Liver (tissue), 9 donors: ENCODE data around the gene PCDHA5. TPM values are rescaled to one million over a fixed set of nuclear protein-coding genes. Genes with fewer than 3 reads are reported as not detected.

ENCODE experiments used
- DNase-seq: peaks from one replicate; pipeline ENCODE4 v3.0.0-alpha.2; 2017; ENCODE audit warnings: low spot score
- H3K27ac ChIP-seq, 2 donors: one replicate each; pipeline ENCODE4 v1.7.0; 2013; ENCODE audit warnings: inconsistent platforms in 2 of 2, low read length in 2 of 2, control low read depth in 1 of 2, low read depth in 1 of 2, mild to moderate bottlenecking in 1 of 2
- H3K27me3 ChIP-seq, 4 donors: one replicate each; pipeline versions ENCODE4 v1.6.1 to v1.7.0; 2013; ENCODE audit warnings: low read length in 3 of 4, inconsistent platforms in 1 of 4, mild to moderate bottlenecking in 1 of 4, moderate library complexity in 1 of 4; ENCODE audit not compliant: control insufficient read depth in 4 of 4, insufficient read depth in 4 of 4
- H3K36me3 ChIP-seq, 4 donors: one replicate each; pipeline versions ENCODE4 v1.6.1 to v1.7.0; 2013; ENCODE audit warnings: low read length in 3 of 4, mild to moderate bottlenecking in 3 of 4, low read depth in 1 of 4, moderate library complexity in 1 of 4; ENCODE audit not compliant: control insufficient read depth in 4 of 4, insufficient read depth in 3 of 4
- H3K4me1 ChIP-seq, 4 donors: one replicate each; pipeline versions ENCODE4 v1.6.1 to v1.7.0; 2013; ENCODE audit warnings: low read length in 3 of 4, mild to moderate bottlenecking in 3 of 4, moderate library complexity in 1 of 4; ENCODE audit not compliant: control insufficient read depth in 4 of 4, insufficient read depth in 4 of 4
- H3K4me3 ChIP-seq, 3 donors: one replicate each; pipeline versions ENCODE4 v1.6.1 to v1.7.0; 2013; ENCODE audit warnings: low read length in 3 of 3, control low read depth in 1 of 3, low read depth in 1 of 3, mild to moderate bottlenecking in 1 of 3
- H3K9ac ChIP-seq, 2 donors: one replicate each; pipeline ENCODE4 v1.7.0; 2013; ENCODE audit warnings: low read length in 2 of 2, mild to moderate bottlenecking in 2 of 2, moderate library complexity in 2 of 2, control low read depth in 1 of 2, low read depth in 1 of 2
- H3K9me3 ChIP-seq, 4 donors: one replicate each; pipeline versions ENCODE4 v1.6.1 to v1.7.0; 2013; ENCODE audit warnings: low read length in 3 of 4; ENCODE audit not compliant: control insufficient read depth in 4 of 4
- ATF3 ChIP-seq: IDR thresholded peaks from 2 replicates; pipeline ENCODE4 v1.6.1; 2016; ENCODE audit warnings: antibody characterized with exemption
- CTCF ChIP-seq: fragments of 150-350 bp; IDR thresholded peaks from 2 replicates; pipeline ENCODE4 v1.5.1; 2017; ENCODE audit warnings: improper control_type of control experiment, low read depth, low read length; ENCODE audit not compliant: missing input control
- EGR1 ChIP-seq, 2 donors: IDR thresholded peaks; 2 replicates each; pipeline ENCODE4 v1.6.1; 2016 to 2018; ENCODE audit warnings: antibody characterized with exemption in 2 of 2, low read depth in 2 of 2
- FOXA1 ChIP-seq: IDR thresholded peaks from 2 replicates; pipeline ENCODE4 v1.6.1; 2016; ENCODE audit warnings: antibody characterized with exemption
- FOXA2 ChIP-seq: IDR thresholded peaks from 2 replicates; pipeline ENCODE4 v1.6.1; 2016; ENCODE audit warnings: antibody characterized with exemption
- GABPA ChIP-seq, 2 donors: IDR thresholded peaks in 1 of 2; conservative IDR thresholded peaks in 1 of 2; 2 replicates each; pipeline ENCODE4 v1.6.1; 2016; ENCODE audit warnings: antibody characterized with exemption in 2 of 2, mild to moderate bottlenecking in 1 of 2, moderate library complexity in 1 of 2
- HNF4A ChIP-seq, 2 donors: conservative IDR thresholded peaks; 2 replicates each; pipeline ENCODE4 v1.6.1; 2016; ENCODE audit warnings: antibody characterized with exemption in 2 of 2, mild to moderate bottlenecking in 2 of 2
- HNF4G ChIP-seq: IDR thresholded peaks from 2 replicates; pipeline ENCODE4 v1.6.1; 2016; ENCODE audit warnings: antibody characterized with exemption
- JUND ChIP-seq, 2 donors: IDR thresholded peaks; 2 replicates each; pipeline ENCODE4 v1.6.1; 2016; ENCODE audit warnings: antibody characterized with exemption in 2 of 2
- MAX ChIP-seq: IDR thresholded peaks from 2 replicates; pipeline ENCODE4 v1.6.1; 2016; ENCODE audit warnings: antibody characterized with exemption
- NR2F2 ChIP-seq: IDR thresholded peaks from 2 replicates; pipeline ENCODE4 v1.6.1; 2016; ENCODE audit warnings: antibody characterized with exemption
- RAD21 ChIP-seq, 2 donors: IDR thresholded peaks; 2 replicates each; pipeline ENCODE4 v1.6.1; 2016; ENCODE audit warnings: antibody characterized with exemption in 2 of 2, mild to moderate bottlenecking in 2 of 2
- RXRA ChIP-seq, 2 donors: IDR thresholded peaks; 2 replicates each; pipeline ENCODE4 v1.6.1; 2017 to 2018; ENCODE audit warnings: antibody characterized with exemption in 2 of 2, mild to moderate bottlenecking in 1 of 2
- SP1 ChIP-seq: IDR thresholded peaks from 2 replicates; pipeline ENCODE4 v1.6.1; 2018; ENCODE audit warnings: antibody characterized with exemption, mild to moderate bottlenecking
- TAF1 ChIP-seq: conservative IDR thresholded peaks from 2 replicates; pipeline ENCODE4 v1.6.1; 2016; ENCODE audit warnings: antibody characterized with exemption, mild to moderate bottlenecking
- YY1 ChIP-seq: IDR thresholded peaks from 2 replicates; pipeline ENCODE4 v1.6.1; 2016; ENCODE audit warnings: antibody characterized with exemption, mild to moderate bottlenecking
- ZBTB33 ChIP-seq: IDR thresholded peaks from 2 replicates; pipeline ENCODE4 v1.6.1; 2016; ENCODE audit warnings: antibody characterized with exemption
- WGBS: extraction: QIAGEN DNeasy Blood & Tissue Kit; methylation state at CpG from one replicate; pipeline ENCODE4 v1.1.7; 2013; 5-methylcytosine and 5-hydroxymethylcytosine counted together
- polyA plus RNA-seq, 2 donors: library from polyadenylated mRNA; stranded (reverse) in 1 of 2; unstranded in 1 of 2; fragments of 200-250 nt in 1 of 2; fragments of >200 nt in 1 of 2; fragmentation: Nextera tagmentation in 1 of 2; extraction: Ambion mirVana in 1 of 2; gene quantifications; one replicate each; pipeline versions ENCODE4 v1.2.1 to v1.2.3, GENCODE V29; 2013 to 2015
- total RNA-seq, 2 donors: library from RNA; depleted of rRNA; stranded (reverse); fragments of >200 nt; gene quantifications; one replicate each; pipeline ENCODE4 v1.2.3, GENCODE V29; 2014
- TF ChIP-seq, protein P1 (sequence below): IDR thresholded peaks from 2 replicates; pipeline ENCODE4 v1.6.1; 2016; ENCODE audit warnings: antibody characterized with exemption, mild to moderate bottlenecking
- donor health status: healthy.
- donor health status: healthy.
- donor health status: healthy.
- donor health status: healthy.
- donor health status: healthy.

PCDHA5 gene
- total RNA-seq, result under 1 TPM in 1 of 2 donors, not detected in 1; under 0.01 TPM
- not detected for polyA plus RNA-seq

DNA sequence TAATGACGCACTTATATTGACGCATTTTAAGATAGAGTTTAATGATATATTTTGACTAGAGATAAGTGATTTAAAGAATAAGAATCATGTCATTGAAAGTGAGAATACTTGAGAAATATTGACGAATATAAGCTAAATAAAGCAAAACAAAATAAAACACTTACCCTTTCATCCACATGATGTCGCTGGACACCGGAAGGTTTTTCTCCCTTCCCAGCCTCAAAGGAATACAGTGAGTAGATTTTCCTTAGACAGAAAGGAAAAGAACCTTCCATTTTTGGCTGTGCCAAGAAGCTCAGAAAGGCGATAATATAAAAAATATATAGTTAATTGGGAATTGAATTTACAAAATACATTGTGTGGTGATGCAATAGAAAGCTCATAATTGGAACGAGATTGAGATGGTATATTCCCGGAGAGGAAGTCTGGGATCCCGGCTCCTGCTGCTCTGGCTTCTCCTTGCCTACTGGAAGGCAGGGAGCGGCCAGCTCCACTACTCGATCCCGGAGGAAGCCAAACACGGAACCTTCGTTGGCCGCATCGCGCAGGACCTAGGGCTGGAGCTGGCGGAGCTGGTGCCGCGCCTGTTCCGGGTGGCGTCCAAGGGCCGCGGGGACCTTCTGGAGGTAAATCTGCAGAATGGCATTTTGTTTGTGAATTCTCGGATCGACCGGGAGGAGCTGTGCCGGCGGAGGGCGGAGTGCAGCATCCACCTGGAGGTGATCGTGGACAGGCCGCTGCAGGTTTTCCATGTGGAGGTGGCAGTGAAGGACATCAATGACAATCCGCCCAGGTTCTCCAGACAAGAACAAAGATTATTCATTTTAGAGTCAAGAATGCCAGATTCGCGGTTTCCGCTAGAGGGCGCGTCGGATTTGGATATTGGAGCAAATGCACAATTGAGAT, at the start of gene PCDHA5:
Gene PCDHA5 (plus strand): TSS at position 239 of the 906 bp plus-strand sequence.
- Histone ChIP-seq H3K9ac (no peak within 1 kb of the TSS), H3K27me3 (peaks cover 0 to 5% (median 4%) of the 10 kb centered on the region in 4 donors), H3K4me3 (no peak within 1 kb of the TSS), H3K4me1 (no peaks in the 10 kb centered on the region), H3K36me3 (no peaks in the 10 kb centered on the region), H3K27ac (no peak within 1 kb of the TSS), H3K9me3 (peaks cover 11 to 29% (median 19%) of the 10 kb centered on the region in 4 donors)
- no peak for DNase-seq
- WGBS, result 29% methylated on average over 39 of the region's 39 CpGs
- TF ChIP-seq YY1 (no peak), CTCF (peak; percentile 22)

- Histone ChIP-seq H3K9ac (no peak overlapping the region), H3K4me3 (no peak overlapping the region), H3K36me3 (no peaks in the 10 kb centered on the region), H3K4me1 (no peaks in the 10 kb centered on the region), H3K9me3 (peaks cover 29 to 63% (median 41%) of the 10 kb centered on the region in 4 donors), H3K27me3 (no peaks in the 10 kb centered on the region), H3K27ac (no peak overlapping the region)
- DNase-seq, result no peak
- TF ChIP-seq FOXA1, result no peak
- TF ChIP-seq TAF1, result no peak
- no peak for TF ChIP-seq HNF4A (conservative IDR thresholded peaks at IDR 0.05)
- no peak for TF ChIP-seq HNF4G
- TF ChIP-seq FOXA2, result no peak
- TF ChIP-seq JUND (IDR thresholded peaks at IDR 0.05), result no peak
- TF ChIP-seq RXRA (IDR thresholded peaks at IDR 0.05), result no peak
- TF ChIP-seq MAX, result no peak
- TF ChIP-seq SP1, result no peak
- TF ChIP-seq, protein P1, sequence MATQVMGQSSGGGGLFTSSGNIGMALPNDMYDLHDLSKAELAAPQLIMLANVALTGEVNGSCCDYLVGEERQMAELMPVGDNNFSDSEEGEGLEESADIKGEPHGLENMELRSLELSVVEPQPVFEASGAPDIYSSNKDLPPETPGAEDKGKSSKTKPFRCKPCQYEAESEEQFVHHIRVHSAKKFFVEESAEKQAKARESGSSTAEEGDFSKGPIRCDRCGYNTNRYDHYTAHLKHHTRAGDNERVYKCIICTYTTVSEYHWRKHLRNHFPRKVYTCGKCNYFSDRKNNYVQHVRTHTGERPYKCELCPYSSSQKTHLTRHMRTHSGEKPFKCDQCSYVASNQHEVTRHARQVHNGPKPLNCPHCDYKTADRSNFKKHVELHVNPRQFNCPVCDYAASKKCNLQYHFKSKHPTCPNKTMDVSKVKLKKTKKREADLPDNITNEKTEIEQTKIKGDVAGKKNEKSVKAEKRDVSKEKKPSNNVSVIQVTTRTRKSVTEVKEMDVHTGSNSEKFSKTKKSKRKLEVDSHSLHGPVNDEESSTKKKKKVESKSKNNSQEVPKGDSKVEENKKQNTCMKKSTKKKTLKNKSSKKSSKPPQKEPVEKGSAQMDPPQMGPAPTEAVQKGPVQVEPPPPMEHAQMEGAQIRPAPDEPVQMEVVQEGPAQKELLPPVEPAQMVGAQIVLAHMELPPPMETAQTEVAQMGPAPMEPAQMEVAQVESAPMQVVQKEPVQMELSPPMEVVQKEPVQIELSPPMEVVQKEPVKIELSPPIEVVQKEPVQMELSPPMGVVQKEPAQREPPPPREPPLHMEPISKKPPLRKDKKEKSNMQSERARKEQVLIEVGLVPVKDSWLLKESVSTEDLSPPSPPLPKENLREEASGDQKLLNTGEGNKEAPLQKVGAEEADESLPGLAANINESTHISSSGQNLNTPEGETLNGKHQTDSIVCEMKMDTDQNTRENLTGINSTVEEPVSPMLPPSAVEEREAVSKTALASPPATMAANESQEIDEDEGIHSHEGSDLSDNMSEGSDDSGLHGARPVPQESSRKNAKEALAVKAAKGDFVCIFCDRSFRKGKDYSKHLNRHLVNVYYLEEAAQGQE, result no peak
- TF ChIP-seq NR2F2, result no peak
- TF ChIP-seq EGR1 (IDR thresholded peaks at IDR 0.05; ENCODE audit: low read depth in 2 of 2), result no peak
- no peak for TF ChIP-seq RAD21 (IDR thresholded peaks at IDR 0.05)
- TF ChIP-seq ATF3, result no peak
- no peak for TF ChIP-seq ZBTB33
- TF ChIP-seq CTCF, result no peak
- no peak for TF ChIP-seq YY1
- TF ChIP-seq GABPA (IDR thresholded peaks at IDR 0.05 in 1 of 2, conservative IDR thresholded peaks at IDR 0.05 in 1 of 2), result no peak
- WGBS, result 83% methylated on average over 1 of the region's 1 CpG
Observed at GRCh38 chr5:140780512-140780911, 40.9 kb upstream of the PCDHA5 start.
